Trophoblast cell (in vitro differentiated cells and primary cell): Measurements from ENCODE around the gene CFAP97D1.

Experiments used
- DNase-seq, 2 donors: peaks; one replicate each; pipeline ENCODE4 v3.0.0-alpha.2; 2016
- H2AFZ ChIP-seq: 2 replicates; pipeline ENCODE4 v1.6.1; 2013; ENCODE audit warnings: low read length, moderate library complexity, mild to moderate bottlenecking; ENCODE audit not compliant: insufficient read depth, poor library complexity
- H2AK5ac ChIP-seq: 2 replicates; pipeline ENCODE4 v1.6.1; 2013; ENCODE audit warnings: mild to moderate bottlenecking, low read length
- H2BK120ac ChIP-seq: 2 replicates; pipeline ENCODE4 v1.6.1; 2013; ENCODE audit warnings: low read length, mild to moderate bottlenecking, moderate library complexity; ENCODE audit not compliant: insufficient read depth, poor library complexity
- H2BK12ac ChIP-seq: 2 replicates; pipeline ENCODE4 v1.6.1; 2013; ENCODE audit warnings: mild to moderate bottlenecking, low read length, moderate library complexity
- H2BK5ac ChIP-seq: 2 replicates; pipeline ENCODE4 v1.6.1; 2013; ENCODE audit warnings: low read length, low read depth, moderate library complexity, mild to moderate bottlenecking; ENCODE audit not compliant: poor library complexity
- H3K14ac ChIP-seq: 2 replicates; pipeline ENCODE4 v1.6.1; 2013; ENCODE audit warnings: mild to moderate bottlenecking, low read length
- H3K18ac ChIP-seq: 2 replicates; pipeline ENCODE4 v1.6.1; 2013; ENCODE audit warnings: mild to moderate bottlenecking, low read length
- H3K23ac ChIP-seq: 2 replicates; pipeline ENCODE4 v1.6.1; 2013; ENCODE audit warnings: low read length
- H3K27ac ChIP-seq: 2 replicates; pipeline ENCODE4 v1.5.1; 2013; ENCODE audit warnings: low read depth, mild to moderate bottlenecking, inconsistent platforms, low read length, moderate library complexity
- H3K27me3 ChIP-seq: 2 replicates; pipeline ENCODE4 v1.6.1; 2013; ENCODE audit warnings: inconsistent platforms, mild to moderate bottlenecking, low read length, moderate library complexity; ENCODE audit not compliant: insufficient read depth
- H3K36me3 ChIP-seq, 2 experiments: 1 replicate in 1 of 2; 2 replicates in 1 of 2; pipeline ENCODE4 v1.6.1; 2013; ENCODE audit warnings: low read length in 2 of 2, mild to moderate bottlenecking in 2 of 2, moderate library complexity in 1 of 2; ENCODE audit not compliant: insufficient read depth in 2 of 2, control insufficient read depth in 1 of 2
- H3K4ac ChIP-seq: 2 replicates; pipeline ENCODE4 v1.6.1; 2013; ENCODE audit warnings: low read depth, mild to moderate bottlenecking, low read length, moderate library complexity
- H3K4me1 ChIP-seq, 2 experiments: 1 replicate in 1 of 2; 2 replicates in 1 of 2; pipeline ENCODE4 v1.6.1; 2013; ENCODE audit warnings: low read length in 2 of 2, mild to moderate bottlenecking in 2 of 2, moderate library complexity in 1 of 2; ENCODE audit not compliant: insufficient read depth in 2 of 2, control insufficient read depth in 1 of 2
- H3K4me2 ChIP-seq: 2 replicates; pipeline ENCODE4 v1.6.1; 2013; ENCODE audit warnings: inconsistent platforms, mild to moderate bottlenecking, low read length, moderate library complexity
- H3K4me3 ChIP-seq: 2 replicates; pipeline ENCODE4 v1.5.1; 2013; ENCODE audit warnings: mild to moderate bottlenecking, low read depth, low read length, inconsistent platforms
- H3K79me1 ChIP-seq: one replicate; pipeline ENCODE4 v1.6.1; 2013; ENCODE audit warnings: low read length
- H3K79me2 ChIP-seq: 2 replicates; pipeline ENCODE4 v1.6.1; 2013; ENCODE audit warnings: low read length, mild to moderate bottlenecking; ENCODE audit not compliant: control insufficient read depth, insufficient read depth, poor library complexity
- H3K9ac ChIP-seq: 2 replicates; pipeline ENCODE4 v1.6.1; 2013; ENCODE audit warnings: mild to moderate bottlenecking, low read length
- H3K9me3 ChIP-seq: 2 replicates; pipeline ENCODE4 v1.6.1; 2013; ENCODE audit warnings: low read depth, mild to moderate bottlenecking, control low read depth, inconsistent platforms, low read length; ENCODE audit not compliant: insufficient read depth
- H4K12ac ChIP-seq: 2 replicates; pipeline ENCODE4 v1.6.1; 2013; ENCODE audit warnings: low read depth, mild to moderate bottlenecking, low read length, moderate library complexity
- H4K8ac ChIP-seq: 2 replicates; pipeline ENCODE4 v1.6.1; 2013; ENCODE audit warnings: low read depth, mild to moderate bottlenecking, low read length, moderate library complexity
- H4K91ac ChIP-seq: one replicate; pipeline ENCODE4 v1.6.1; 2013; ENCODE audit warnings: low read depth, mild to moderate bottlenecking, low read length, moderate library complexity
- WGBS: extraction: QIAGEN DNeasy Blood & Tissue Kit; methylation state at CpG from one replicate; pipeline ENCODE4 v1.1.7; 2013; ENCODE audit warnings: missing lambda C conversion rate; ENCODE audit not compliant: insufficient read length, insufficient coverage; ENCODE audit errors: extremely low coverage; 5-methylcytosine and 5-hydroxymethylcytosine counted together

The CFAP97D1 gene

GRCh38 chr17:43812396-43813265 lies 32.4 kb downstream of the CFAP97D1 start:
- Histone ChIP-seq H4K91ac (no peak overlapping the region), H3K4me2 (no peak overlapping the region), H2AFZ (no peak overlapping the region), H3K9me3 (peaks cover 1% of the 10 kb centered on the region), H2BK12ac (no peak overlapping the region), H3K23ac (no peak overlapping the region), H2AK5ac (no peak overlapping the region), H3K27me3 (no peaks in the 10 kb centered on the region), H3K18ac (no peak overlapping the region), H3K4ac (no peak overlapping the region), H4K8ac (no peak overlapping the region), H2BK120ac (no peak overlapping the region), H3K9ac (no peak overlapping the region), H3K79me1 (no peaks in the 10 kb centered on the region), H3K79me2 (no peaks in the 10 kb centered on the region), H4K12ac (no peak overlapping the region), H3K4me3 (no peak overlapping the region), H3K14ac (no peak overlapping the region), H3K36me3 (no peaks in the 10 kb centered on the region), H2BK5ac (no peak overlapping the region), H3K4me1 (no peaks in the 10 kb centered on the region), H3K27ac (no peak overlapping the region)
- no CpG with 5 or more reads among the region's 10 CpGs for WGBS
- no peak for DNase-seq

GRCh38 chr17:43813386-43813785 lies 33.2 kb downstream of the CFAP97D1 start:
- no peak overlapping the region for H2AFZ ChIP-seq
- no peak overlapping the region for H3K18ac ChIP-seq
- no peak overlapping the region for H3K9ac ChIP-seq
- no peak overlapping the region for H2BK12ac ChIP-seq
- no peak overlapping the region for H3K27ac ChIP-seq
- H4K12ac ChIP-seq = no peak overlapping the region
- no peak overlapping the region for H3K4ac ChIP-seq
- no peaks in the 10 kb centered on the region for H3K79me1 ChIP-seq
- DNase-seq = no peak
- H3K23ac ChIP-seq = no peak overlapping the region
- WGBS = no CpG with 5 or more reads among the region's 3 CpGs
- H2BK5ac ChIP-seq = no peak overlapping the region
- H4K91ac ChIP-seq = no peak overlapping the region
- H3K79me2 ChIP-seq = no peaks in the 10 kb centered on the region
- H3K9me3 ChIP-seq = peaks cover 1% of the 10 kb centered on the region
- H3K27me3 ChIP-seq = no peaks in the 10 kb centered on the region
- no peak overlapping the region for H2BK120ac ChIP-seq
- H3K14ac ChIP-seq = no peak overlapping the region
- H3K4me3 ChIP-seq = no peak overlapping the region
- no peak overlapping the region for H4K8ac ChIP-seq
- H3K4me1 ChIP-seq = no peaks in the 10 kb centered on the region
- H3K4me2 ChIP-seq = no peak overlapping the region
- H2AK5ac ChIP-seq = no peak overlapping the region
- no peaks in the 10 kb centered on the region for H3K36me3 ChIP-seq

GRCh38 chr17:43814026-43814425 lies 33.8 kb downstream of the CFAP97D1 start:
- WGBS = no CpG with 5 or more reads among the region's 12 CpGs
- H3K23ac ChIP-seq = no peak overlapping the region
- H3K79me1 ChIP-seq = no peaks in the 10 kb centered on the region
- no peak overlapping the region for H2BK120ac ChIP-seq
- H3K4ac ChIP-seq = no peak overlapping the region
- DNase-seq = no peak
- no peak overlapping the region for H4K8ac ChIP-seq
- H2AFZ ChIP-seq = no peak overlapping the region
- no peaks in the 10 kb centered on the region for H3K79me2 ChIP-seq
- H3K4me1 ChIP-seq = no peaks in the 10 kb centered on the region
- no peak overlapping the region for H3K4me2 ChIP-seq
- H3K36me3 ChIP-seq = no peaks in the 10 kb centered on the region
- no peaks in the 10 kb centered on the region for H3K27me3 ChIP-seq
- H2BK5ac ChIP-seq = no peak overlapping the region
- no peak overlapping the region for H3K14ac ChIP-seq
- H3K27ac ChIP-seq = no peak overlapping the region
- H4K91ac ChIP-seq = no peak overlapping the region
- H3K9me3 ChIP-seq = peaks cover 1% of the 10 kb centered on the region
- no peak overlapping the region for H3K18ac ChIP-seq
- no peak overlapping the region for H3K4me3 ChIP-seq
- H2BK12ac ChIP-seq = no peak overlapping the region
- H3K9ac ChIP-seq = no peak overlapping the region
- no peak overlapping the region for H2AK5ac ChIP-seq
- no peak overlapping the region for H4K12ac ChIP-seq

GRCh38 chr17:43814714-43815113 lies 34.5 kb downstream of the CFAP97D1 start:
- Histone ChIP-seq H3K14ac (no peak overlapping the region), H3K27ac (no peak overlapping the region), H2BK120ac (no peak overlapping the region), H3K4ac (no peak overlapping the region), H3K9ac (no peak overlapping the region), H3K79me2 (no peaks in the 10 kb centered on the region), H2BK12ac (no peak overlapping the region), H4K12ac (no peak overlapping the region), H3K79me1 (no peaks in the 10 kb centered on the region), H2AK5ac (no peak overlapping the region), H4K8ac (no peak overlapping the region), H3K36me3 (no peaks in the 10 kb centered on the region), H2AFZ (no peak overlapping the region), H3K9me3 (peaks cover 1% of the 10 kb centered on the region), H3K23ac (no peak overlapping the region), H3K4me2 (no peak overlapping the region), H3K4me3 (no peak overlapping the region), H3K27me3 (no peaks in the 10 kb centered on the region), H2BK5ac (no peak overlapping the region), H3K4me1 (no peaks in the 10 kb centered on the region), H3K18ac (no peak overlapping the region), H4K91ac (no peak overlapping the region)
- WGBS = no CpG with 5 or more reads among the region's 1 CpG
- DNase-seq = peak in 1 of 2 donors; percentile 69
